Esophagus squamous epithelium (tissue), 5 donors: ENCODE data around the gene VPS50. TPM values are rescaled to one million over a fixed set of nuclear protein-coding genes. Genes with fewer than 3 reads are reported as not detected.

ENCODE experiments used
- DNase-seq: peaks from one replicate; lab custom pipeline; 2025; lab: John Stamatoyannopoulos, UW
- H3K27ac ChIP-seq, 4 donors: fragments of 200-600 bp; sonication (generic); one replicate each; pipeline ENCODE4 v1.5.1; 2016 to 2019; ENCODE audit warnings: mild to moderate bottlenecking in 1 of 4
- H3K27me3 ChIP-seq, 4 donors: fragments of 200-600 bp; sonication (generic); 1 replicate in 3 of 4; 2 replicates in 1 of 4; pipeline versions ENCODE4 v1.5.1 to v1.6.0; 2017 to 2021; ENCODE audit warnings: antibody characterized with exemption in 1 of 4
- H3K36me3 ChIP-seq, 3 donors: fragments of 200-600 bp; sonication (generic); one replicate each; pipeline ENCODE4 v1.5.1; 2016 to 2019
- H3K4me1 ChIP-seq, 3 donors: fragments of 200-600 bp; sonication (generic); one replicate each; pipeline ENCODE4 v1.5.1; 2017 to 2019
- H3K4me3 ChIP-seq, 4 donors: fragments of 200-600 bp; sonication (generic); 1 replicate in 3 of 4; 2 replicates in 1 of 4; pipeline ENCODE4 v1.5.1; 2016 to 2019; ENCODE audit warnings: mild to moderate bottlenecking in 2 of 4, moderate library complexity in 1 of 4
- H3K9me3 ChIP-seq, 3 donors: fragments of 200-600 bp; sonication (generic); one replicate each; pipeline ENCODE4 v1.5.1; 2016 to 2019
- POLR2A ChIP-seq, 4 donors: fragments of 450-650 bp; IDR thresholded peaks; one replicate each; pipeline ENCODE4 v1.6.1; 2017; ENCODE audit warnings: antibody characterized with exemption in 4 of 4, mild to moderate bottlenecking in 4 of 4, moderate library complexity in 3 of 4
- WGBS, 2 donors: methylation state at CpG; one replicate each; pipeline ENCODE4 v1.1.5; 2018; 5-methylcytosine and 5-hydroxymethylcytosine counted together
- intact Hi-C: fragments of 100-400 bp; cut with DNase I; formaldehyde crosslinking; loops from one replicate; pipeline ENCODE4 v1.15.0; 2022
- total RNA-seq, 4 donors: library from RNA; depleted of rRNA; stranded (reverse); fragments of >200 nt; gene quantifications; one replicate each; pipeline ENCODE4 v1.1.0, GENCODE V29; 2016
- TF ChIP-seq, protein P1 (sequence below), 6 experiments: fragments of 450-650 bp in 4 of 6; fragments of 200-600 bp in 2 of 6; sonication (generic) in 2 of 6; IDR thresholded peaks; one replicate each; pipeline ENCODE4 v1.5.1; 2016 to 2019; ENCODE audit warnings: antibody characterized with exemption in 6 of 6, mild to moderate bottlenecking in 4 of 6, moderate library complexity in 4 of 6
- donor health status: DM: yes; HTN: yes; CAD: no.

Gene VPS50
- total RNA-seq, 4 donors from 2014 or later, result 14.1 to 32.5 (median 28.1) TPM

GRCh38 chr7:93211228-93211818, 20.8 kb upstream of the VPS50 start:
- H3K9me3 ChIP-seq, result no peaks in the 10 kb centered on the region
- H3K4me3 ChIP-seq, result no peak overlapping the region
- TF ChIP-seq POLR2A (IDR thresholded peaks at IDR 0.05), result no peak
- TF ChIP-seq, protein P1, sequence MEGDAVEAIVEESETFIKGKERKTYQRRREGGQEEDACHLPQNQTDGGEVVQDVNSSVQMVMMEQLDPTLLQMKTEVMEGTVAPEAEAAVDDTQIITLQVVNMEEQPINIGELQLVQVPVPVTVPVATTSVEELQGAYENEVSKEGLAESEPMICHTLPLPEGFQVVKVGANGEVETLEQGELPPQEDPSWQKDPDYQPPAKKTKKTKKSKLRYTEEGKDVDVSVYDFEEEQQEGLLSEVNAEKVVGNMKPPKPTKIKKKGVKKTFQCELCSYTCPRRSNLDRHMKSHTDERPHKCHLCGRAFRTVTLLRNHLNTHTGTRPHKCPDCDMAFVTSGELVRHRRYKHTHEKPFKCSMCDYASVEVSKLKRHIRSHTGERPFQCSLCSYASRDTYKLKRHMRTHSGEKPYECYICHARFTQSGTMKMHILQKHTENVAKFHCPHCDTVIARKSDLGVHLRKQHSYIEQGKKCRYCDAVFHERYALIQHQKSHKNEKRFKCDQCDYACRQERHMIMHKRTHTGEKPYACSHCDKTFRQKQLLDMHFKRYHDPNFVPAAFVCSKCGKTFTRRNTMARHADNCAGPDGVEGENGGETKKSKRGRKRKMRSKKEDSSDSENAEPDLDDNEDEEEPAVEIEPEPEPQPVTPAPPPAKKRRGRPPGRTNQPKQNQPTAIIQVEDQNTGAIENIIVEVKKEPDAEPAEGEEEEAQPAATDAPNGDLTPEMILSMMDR (IDR thresholded peaks at IDR 0.05), result no peak
- 74% methylated on average over 5 of the region's 5 CpGs for WGBS, 2 donors
- no peak for DNase-seq
- H3K4me1 ChIP-seq, result no peaks in the 10 kb centered on the region
- H3K27ac ChIP-seq, result no peak overlapping the region
- H3K36me3 ChIP-seq, result no peaks in the 10 kb centered on the region
- intact Hi-C loops, result no loop called here
- peaks cover 0 to 5% (median 0%) of the 10 kb centered on the region in 4 donors for H3K27me3 ChIP-seq

- DNase-seq, result no peak
- intact Hi-C loops, result no loop called here
Measured at GRCh38 chr7:93212881-93213280, 19.3 kb upstream of the VPS50 start.

DNA sequence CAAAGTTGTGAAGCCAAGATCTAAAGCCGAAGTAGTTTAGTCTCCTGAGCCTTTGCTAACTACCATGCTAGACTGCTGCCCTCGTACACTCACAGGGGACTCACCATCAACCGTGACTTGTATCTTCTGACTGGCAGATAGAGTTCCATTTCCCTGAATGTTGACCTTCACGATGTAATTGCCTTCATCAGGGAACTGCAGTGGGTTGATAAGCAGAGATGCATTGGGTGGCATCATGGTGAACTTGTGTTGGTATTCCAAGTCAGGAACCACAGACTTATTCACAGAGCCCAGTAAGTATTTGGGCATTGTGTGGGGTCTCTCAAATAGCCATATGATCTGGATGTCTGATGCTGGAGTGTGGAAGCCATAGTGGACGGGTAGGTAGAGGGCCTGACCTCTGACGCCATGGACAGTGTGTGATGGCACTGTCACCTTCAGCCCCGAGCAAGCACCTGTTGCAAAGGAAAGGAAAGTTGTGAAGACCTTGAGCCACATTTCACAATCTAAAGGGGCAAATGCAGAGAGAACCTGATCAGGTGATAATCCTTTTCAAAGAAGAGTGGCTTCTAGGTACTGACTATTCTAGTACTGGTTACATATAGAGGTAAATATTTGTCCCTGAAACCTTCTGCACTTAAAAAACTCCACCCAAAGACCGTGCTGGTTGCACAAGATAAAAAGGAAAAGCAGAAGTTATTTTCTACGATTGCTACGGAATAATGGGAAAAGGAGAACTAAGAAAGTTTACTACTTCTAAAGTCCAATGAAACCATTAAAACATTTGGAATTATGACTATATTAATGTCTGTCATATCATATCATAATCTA, 13.0 kb upstream of the VPS50 start:
- intact Hi-C loops, result no loop called here
- H3K27ac ChIP-seq, result no peak overlapping the region
- no peak for TF ChIP-seq POLR2A (IDR thresholded peaks at IDR 0.05)
- TF ChIP-seq, protein P1 (IDR thresholded peaks at IDR 0.05), result no peak
- no peaks in the 10 kb centered on the region for H3K9me3 ChIP-seq
- H3K36me3 ChIP-seq, result no peaks in the 10 kb centered on the region
- H3K4me3 ChIP-seq, result no peak overlapping the region
- DNase-seq, result no peak
- WGBS, 2 donors, result 71 to 73% methylated on average over 10 of the region's 10 CpGs
- H3K27me3 ChIP-seq, result peaks cover 0 to 13% (median 0%) of the 10 kb centered on the region in 4 donors
- H3K4me1 ChIP-seq, result no peaks in the 10 kb centered on the region

More at GRCh38 chr7:93212881-93213280, 19.3 kb upstream of the VPS50 start:
- Histone ChIP-seq H3K27ac (no peak overlapping the region), H3K4me3 (no peak overlapping the region), H3K27me3 (peaks cover 0 to 5% (median 0%) of the 10 kb centered on the region in 4 donors), H3K36me3 (no peaks in the 10 kb centered on the region), H3K4me1 (no peaks in the 10 kb centered on the region), H3K9me3 (no peaks in the 10 kb centered on the region)
- TF ChIP-seq, protein P1 (IDR thresholded peaks at IDR 0.05), result no peak
- TF ChIP-seq POLR2A (IDR thresholded peaks at IDR 0.05), result no peak
- WGBS, 2 donors, result 30 to 55% methylated on average over 1 of the region's 1 CpG

DNA sequence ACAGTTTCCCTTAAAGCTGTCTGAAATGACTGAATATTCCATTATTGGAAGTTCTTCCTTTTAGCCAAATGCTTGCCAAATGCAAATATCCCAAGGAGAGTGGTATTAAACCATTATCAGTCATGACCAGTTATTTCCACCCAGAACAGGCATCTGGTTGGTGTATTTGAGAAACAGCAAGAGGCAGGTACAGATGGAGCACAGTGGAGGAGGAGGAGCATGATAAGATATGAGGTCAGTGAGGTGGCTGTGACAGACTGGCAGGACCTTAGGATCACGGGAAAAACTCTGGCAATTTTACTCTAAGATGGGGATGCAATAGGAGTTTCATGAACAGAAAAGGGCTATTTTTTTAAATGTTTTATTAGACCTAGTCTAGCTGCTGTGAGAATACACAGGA, 12.3 kb upstream of the VPS50 start:
- TF ChIP-seq, protein P1 (IDR thresholded peaks at IDR 0.05), result no peak
- TF ChIP-seq POLR2A (IDR thresholded peaks at IDR 0.05), result no peak
- Histone ChIP-seq H3K27me3 (peaks cover 0 to 13% (median 0%) of the 10 kb centered on the region in 4 donors), H3K4me1 (no peaks in the 10 kb centered on the region), H3K9me3 (no peaks in the 10 kb centered on the region), H3K36me3 (no peaks in the 10 kb centered on the region), H3K27ac (no peak overlapping the region), H3K4me3 (no peak overlapping the region)
- 65 to 86% methylated on average over 1 of the region's 1 CpG for whole genome bisulfite sequencing, 2 donors
- no peak for DNase-seq
- intact Hi-C loops, result no loop called here

DNA sequence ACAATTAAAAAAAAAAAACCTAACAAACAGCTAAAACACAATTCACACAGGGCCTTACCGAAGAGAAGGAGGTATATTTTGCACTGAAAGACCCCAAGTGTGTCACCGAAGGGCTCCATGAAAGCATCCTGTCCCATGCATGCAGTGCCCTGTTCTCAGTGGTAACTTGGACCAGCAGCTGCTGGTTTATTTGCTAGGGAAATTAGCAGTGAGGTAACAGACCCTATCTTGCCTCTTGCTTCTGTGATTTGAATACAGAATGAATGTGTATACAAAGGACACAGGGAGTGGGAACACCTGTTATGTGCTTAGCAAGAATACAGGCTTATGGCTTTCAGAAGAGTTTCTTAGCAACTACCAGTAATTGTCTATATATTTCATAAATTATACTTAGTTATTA, 5.9 kb upstream of the VPS50 start, which contains the start of gene HEPACAM2:
Gene HEPACAM2 (minus strand): TSS at position 160 of the 400 bp plus-strand sequence.
- no peaks in the 10 kb centered on the region for H3K9me3 ChIP-seq

More for the DNA sequence above, 5.9 kb upstream of the VPS50 start, which contains the start of gene HEPACAM2:
- Histone ChIP-seq H3K36me3 (no peaks in the 10 kb centered on the region), H3K4me1 (peaks cover 0 to 3% (median 0%) of the 10 kb centered on the region in 3 donors), H3K27me3 (no peaks in the 10 kb centered on the region), H3K27ac (no peak within 1 kb of the TSS), H3K4me3 (no peak within 1 kb of the TSS)
- DNase-seq, result no peak
- WGBS, 2 donors, result 49 to 51% methylated on average over 2 of the region's 2 CpGs
- TF ChIP-seq, protein P1 (IDR thresholded peaks at IDR 0.05), result no peak
- TF ChIP-seq POLR2A (IDR thresholded peaks at IDR 0.05), result no peak
- intact Hi-C loops, result no loop called here
